ENCODE data around the gene ERLEC1.

The ERLEC1 gene

GRCh38 chr2:53787614-53788289, 908 bp downstream of the ERLEC1 start:
- Histone ChIP-seq H3K36me3 (no peaks in the 10 kb centered on the region; the same call in 1 of the 2 replicates), H3K9me3 (no peaks in the 10 kb centered on the region), H3K27me3 (no peaks in the 10 kb centered on the region), H3K4me3 (ENCODE audit: low read depth, low read length) (peak overlapping the region; percentile 88), H3K4me1 (no peaks in the 10 kb centered on the region)
- TF ChIP-seq CTCF (IDR thresholded peaks at IDR 0.05; ENCODE audit: low read depth, low read length): no peak
- no peak for DNase-seq

GRCh38 chr2:53793261-53793660, 6.4 kb downstream of the ERLEC1 start:
- no peaks in the 10 kb centered on the region for H3K4me1 ChIP-seq
- no peaks in the 10 kb centered on the region for H3K27me3 ChIP-seq
- no peaks in the 10 kb centered on the region for H3K9me3 ChIP-seq
- DNase-seq: no peak
- H3K36me3 ChIP-seq: no peaks in the 10 kb centered on the region
- no peak overlapping the region for H3K4me3 ChIP-seq (ENCODE audit: low read depth, low read length)
- no peak for TF ChIP-seq CTCF (IDR thresholded peaks at IDR 0.05; ENCODE audit: low read depth, low read length)

GRCh38 chr2:53793821-53794220, 7.0 kb downstream of the ERLEC1 start:
- TF ChIP-seq CTCF (IDR thresholded peaks at IDR 0.05; ENCODE audit: low read depth, low read length): no peak
- DNase-seq: no peak
- Histone ChIP-seq H3K27me3 (no peaks in the 10 kb centered on the region), H3K9me3 (no peaks in the 10 kb centered on the region), H3K4me3 (ENCODE audit: low read depth, low read length) (no peak overlapping the region), H3K4me1 (no peaks in the 10 kb centered on the region), H3K36me3 (no peaks in the 10 kb centered on the region)

- Histone ChIP-seq H3K4me1 (no peaks in the 10 kb centered on the region), H3K27me3 (no peaks in the 10 kb centered on the region), H3K4me3 (ENCODE audit: low read depth, low read length) (no peak overlapping the region), H3K36me3 (no peaks in the 10 kb centered on the region), H3K9me3 (no peaks in the 10 kb centered on the region)
- TF ChIP-seq CTCF (IDR thresholded peaks at IDR 0.05; ENCODE audit: low read depth, low read length): no peak
- DNase-seq: no peak
These were observed 14.7 kb downstream of the ERLEC1 start for GRCh38 chr2:53801547-53801946.

GRCh38 chr2:53802617-53803151, 15.8 kb downstream of the ERLEC1 start:
- H3K9me3 ChIP-seq: no peaks in the 10 kb centered on the region
- no peaks in the 10 kb centered on the region for H3K4me1 ChIP-seq
- no peak for DNase-seq
- no peak overlapping the region for H3K4me3 ChIP-seq (ENCODE audit: low read depth, low read length)
- no peak for TF ChIP-seq CTCF (IDR thresholded peaks at IDR 0.05; ENCODE audit: low read depth, low read length)
- no peaks in the 10 kb centered on the region for H3K36me3 ChIP-seq
- H3K27me3 ChIP-seq: no peaks in the 10 kb centered on the region

- TF ChIP-seq CTCF (IDR thresholded peaks at IDR 0.05; ENCODE audit: low read depth, low read length): no peak
- DNase-seq: no peak
- Histone ChIP-seq H3K4me1 (no peaks in the 10 kb centered on the region), H3K9me3 (no peaks in the 10 kb centered on the region), H3K36me3 (no peaks in the 10 kb centered on the region), H3K4me3 (ENCODE audit: low read depth, low read length) (no peak overlapping the region), H3K27me3 (no peaks in the 10 kb centered on the region)
These were observed 24.8 kb downstream of the ERLEC1 start for GRCh38 chr2:53811601-53812000.

All from BE2C (cell line).